ENCODE measurements around the gene RHBDF1. TPM values are rescaled to one million over a fixed set of nuclear protein-coding genes. Genes with fewer than 3 reads are reported as not detected.
"Not testable (repeated sequence)": the region's sequence is repeated elsewhere in the genome, so short reads cannot be mapped to it uniquely, and the experiment has no call there.

RHBDF1 gene
- total RNA-seq, 1 donor from 2014 or later, result 46.5 TPM

DNA sequence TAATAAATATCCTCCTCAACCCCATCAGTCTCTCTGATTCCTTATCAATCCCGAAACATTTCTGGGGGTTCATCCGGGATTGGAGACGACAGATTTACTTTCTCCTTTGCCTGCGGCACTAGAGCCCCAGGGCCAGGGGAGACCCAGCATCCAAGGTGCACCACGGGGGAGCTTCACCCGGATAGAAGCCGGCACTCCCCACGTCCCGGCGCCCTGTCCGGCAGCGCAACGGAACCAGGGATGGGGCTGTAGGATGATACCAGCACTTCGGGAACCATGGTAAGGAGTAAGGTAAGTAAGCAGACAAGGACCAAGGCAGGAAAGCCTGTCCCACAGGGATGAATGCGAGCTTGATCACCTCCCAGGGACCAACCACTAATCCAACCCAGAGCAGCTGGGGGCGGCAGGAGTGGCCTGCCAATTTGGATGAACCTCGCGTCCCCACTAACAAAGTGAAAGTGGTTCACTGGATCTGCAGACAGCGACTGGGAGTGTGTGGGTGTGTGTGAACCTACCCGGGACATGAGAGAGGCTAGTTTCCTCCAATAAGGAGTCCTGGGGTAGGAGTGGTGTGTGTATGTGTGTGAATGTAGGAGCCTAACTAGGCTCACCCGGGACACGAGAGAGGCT is 30.9 kb downstream of the RHBDF1 start:
- Mint-ChIP-seq H3K36me3 (ENCODE audit: low read depth) (peaks cover 13% of the 10 kb centered on the region), H3K27me3 (ENCODE audit: low read depth) (no peaks in the 10 kb centered on the region), H3K27ac (ENCODE audit: unreplicated experiment) (peak overlapping the region; percentile 36), H3K9me3 (no peaks in the 10 kb centered on the region), H3K4me1 (no peaks in the 10 kb centered on the region), H3K4me3 (no peak overlapping the region)
- DNase-seq (ENCODE audit: low read depth, low spot score), result no peak
- TF ChIP-seq, protein P1, sequence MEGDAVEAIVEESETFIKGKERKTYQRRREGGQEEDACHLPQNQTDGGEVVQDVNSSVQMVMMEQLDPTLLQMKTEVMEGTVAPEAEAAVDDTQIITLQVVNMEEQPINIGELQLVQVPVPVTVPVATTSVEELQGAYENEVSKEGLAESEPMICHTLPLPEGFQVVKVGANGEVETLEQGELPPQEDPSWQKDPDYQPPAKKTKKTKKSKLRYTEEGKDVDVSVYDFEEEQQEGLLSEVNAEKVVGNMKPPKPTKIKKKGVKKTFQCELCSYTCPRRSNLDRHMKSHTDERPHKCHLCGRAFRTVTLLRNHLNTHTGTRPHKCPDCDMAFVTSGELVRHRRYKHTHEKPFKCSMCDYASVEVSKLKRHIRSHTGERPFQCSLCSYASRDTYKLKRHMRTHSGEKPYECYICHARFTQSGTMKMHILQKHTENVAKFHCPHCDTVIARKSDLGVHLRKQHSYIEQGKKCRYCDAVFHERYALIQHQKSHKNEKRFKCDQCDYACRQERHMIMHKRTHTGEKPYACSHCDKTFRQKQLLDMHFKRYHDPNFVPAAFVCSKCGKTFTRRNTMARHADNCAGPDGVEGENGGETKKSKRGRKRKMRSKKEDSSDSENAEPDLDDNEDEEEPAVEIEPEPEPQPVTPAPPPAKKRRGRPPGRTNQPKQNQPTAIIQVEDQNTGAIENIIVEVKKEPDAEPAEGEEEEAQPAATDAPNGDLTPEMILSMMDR (conservative IDR thresholded peaks at IDR 0.05), result no peak

- Mint-ChIP-seq H3K36me3 (ENCODE audit: low read depth) (peaks cover 13% of the 10 kb centered on the region), H3K27ac (ENCODE audit: unreplicated experiment) (peak overlapping the region; percentile 35), H3K4me1 (peaks cover 9% of the 10 kb centered on the region), H3K9me3 (no peaks in the 10 kb centered on the region), H3K4me3 (no peak overlapping the region), H3K27me3 (ENCODE audit: low read depth) (no peaks in the 10 kb centered on the region)
- DNase-seq (ENCODE audit: low read depth, low spot score), result no peak
- TF ChIP-seq, protein P1 (conservative IDR thresholded peaks at IDR 0.05), result no peak
These were observed 33.2 kb downstream of the RHBDF1 start for GRCh38 chr16:38941-39892.

DNA sequence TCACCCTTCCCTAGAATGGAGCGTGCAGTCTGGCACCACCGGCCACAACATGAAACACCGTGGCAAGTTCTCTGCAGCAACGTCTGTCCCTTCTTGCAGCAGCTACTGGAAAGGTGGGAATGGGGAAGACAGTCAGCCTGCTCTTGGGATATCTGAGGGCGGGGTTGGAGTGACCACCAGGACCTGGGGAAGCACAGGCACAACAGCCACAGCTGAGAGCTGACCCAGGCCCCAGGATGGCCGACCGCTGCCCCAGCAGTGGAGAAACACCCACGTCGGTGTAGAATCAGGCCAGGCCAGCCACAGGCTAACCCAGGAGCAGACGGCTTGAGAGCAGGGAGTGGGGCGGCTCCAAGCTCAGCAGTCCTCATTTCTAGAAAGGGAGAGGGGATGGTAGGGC is 34.2 kb downstream of the RHBDF1 start:
- not testable (repeated sequence) for DNase-seq (ENCODE audit: low read depth, low spot score); H3K27ac Mint-ChIP-seq (ENCODE audit: unreplicated experiment); H3K4me3 Mint-ChIP-seq; H3K27me3 Mint-ChIP-seq (ENCODE audit: low read depth); H3K9me3 Mint-ChIP-seq
- H3K4me1 Mint-ChIP-seq, result peaks cover 12% of the 10 kb centered on the region
- H3K36me3 Mint-ChIP-seq (ENCODE audit: low read depth), result peaks cover 13% of the 10 kb centered on the region

- peaks cover 12% of the 10 kb centered on the region for H3K4me1 Mint-ChIP-seq
- no peak for DNase-seq (ENCODE audit: low read depth, low spot score)
- TF ChIP-seq, protein P1 (conservative IDR thresholded peaks at IDR 0.05), result no peak
- no peak overlapping the region for H3K4me3 Mint-ChIP-seq
- peak overlapping the region; percentile 78 for H3K27ac Mint-ChIP-seq (ENCODE audit: unreplicated experiment)
- no peaks in the 10 kb centered on the region for H3K27me3 Mint-ChIP-seq (ENCODE audit: low read depth)
- no peaks in the 10 kb centered on the region for H3K9me3 Mint-ChIP-seq
- peaks cover 8% of the 10 kb centered on the region for H3K36me3 Mint-ChIP-seq (ENCODE audit: low read depth)
These were observed 34.9 kb downstream of the RHBDF1 start for GRCh38 chr16:37511-37910.

DNA sequence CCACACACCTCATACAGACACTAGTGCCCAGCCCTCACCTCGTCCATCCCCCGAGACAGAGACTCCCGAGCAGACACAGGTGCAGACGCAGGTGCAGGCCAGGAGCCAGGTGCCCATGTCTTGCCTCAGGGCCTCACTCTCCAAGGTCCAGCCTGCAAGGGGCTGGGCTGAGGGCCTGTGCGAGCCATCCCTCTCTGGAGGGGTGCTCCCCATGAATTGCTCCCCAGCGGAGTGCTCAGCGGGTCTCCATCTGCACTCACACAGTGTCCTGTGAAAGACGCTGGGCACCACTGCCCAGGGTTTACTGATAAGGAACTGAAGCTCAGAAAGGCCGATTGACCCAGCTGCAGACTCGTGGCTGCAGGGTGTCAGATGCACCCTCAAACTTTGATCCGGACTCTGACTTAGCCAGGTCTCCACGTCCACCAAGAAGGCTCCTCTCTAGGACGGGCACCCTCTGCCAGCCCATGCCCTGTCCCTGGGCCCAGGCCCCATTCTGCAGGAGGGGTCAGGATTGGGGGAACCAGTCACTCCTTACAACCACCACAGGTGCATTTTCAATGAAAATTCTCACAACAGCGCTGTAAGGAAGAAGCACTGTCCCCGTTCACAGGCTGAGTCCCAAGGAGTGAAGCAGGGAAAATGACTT is 36.0 kb downstream of the RHBDF1 start:
- Mint-ChIP-seq H3K4me1 (peaks cover 12% of the 10 kb centered on the region), H3K27me3 (ENCODE audit: low read depth) (no peaks in the 10 kb centered on the region), H3K9me3 (no peaks in the 10 kb centered on the region), H3K36me3 (ENCODE audit: low read depth) (no peaks in the 10 kb centered on the region), H3K27ac (ENCODE audit: unreplicated experiment) (no peak overlapping the region), H3K4me3 (no peak overlapping the region)
- DNase-seq (ENCODE audit: low read depth, low spot score), result no peak
- TF ChIP-seq, protein P1 (conservative IDR thresholded peaks at IDR 0.05), result no peak
